ENCODE measurements around the gene SLC24A1. TPM values are rescaled to one million over a fixed set of nuclear protein-coding genes. Genes with fewer than 3 reads are reported as not detected.

Gene SLC24A1
- total RNA-seq, 1 experiment from 2014 or later: 3.0 TPM

DNA sequence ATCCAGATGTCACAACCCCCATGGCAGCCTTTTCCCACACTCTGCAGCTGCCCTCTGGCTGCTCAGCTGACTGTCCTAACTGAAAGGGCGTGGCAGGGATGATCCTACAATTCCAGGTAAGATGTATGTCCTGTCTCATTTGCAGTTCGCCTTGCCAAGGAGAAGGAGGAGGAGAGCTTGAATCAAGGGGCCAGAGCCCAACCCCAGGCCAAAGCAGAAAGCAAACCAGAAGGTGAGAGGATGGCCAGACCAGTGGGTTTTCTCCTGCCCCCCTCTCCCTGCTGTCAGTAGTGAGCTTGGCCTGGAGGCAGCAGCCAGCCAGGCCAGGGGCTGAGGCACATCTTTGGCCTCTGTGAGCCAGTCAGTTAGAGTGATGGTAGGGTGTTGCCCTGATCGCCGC lies 22.5 kb downstream of the SLC24A1 start:
- Histone ChIP-seq H3K9me3 (ENCODE audit: low read length) (no peaks in the 10 kb centered on the region), H2AFZ (ENCODE audit: low read length) (no peak overlapping the region), H3F3A (ENCODE audit: low read length, unreplicated experiment) (no peaks in the 10 kb centered on the region), H4K20me1 (ENCODE audit: low read length) (no peaks in the 10 kb centered on the region), H3K4me2 (ENCODE audit: low read length) (no peak overlapping the region), H3K4me1 (ENCODE audit: insufficient read depth, low read length) (no peaks in the 10 kb centered on the region), H3K9me2 (replicated peaks; ENCODE audit: low read length) (no peaks in the 10 kb centered on the region), H3K9ac (ENCODE audit: low read length) (no peak overlapping the region), H3K27ac (ENCODE audit: low read length) (no peak overlapping the region), H3K79me2 (ENCODE audit: low read length) (no peaks in the 10 kb centered on the region), H3K36me3 (ENCODE audit: low read depth, low read length) (no peaks in the 10 kb centered on the region), H3K4me3 (ENCODE audit: low read length) (no peak overlapping the region), H3K27me3 (ENCODE audit: low read length) (no peaks in the 10 kb centered on the region)
- DNase-seq: no peak
- intact Hi-C loops (cut with micrococcal nuclease): no loop called here
- POLR2A ChIA-PET (ENCODE audit: unreplicated experiment): no interaction called here
- no peak for ATAC-seq
- CTCF ChIA-PET: no interaction called here
- no peak for TF ChIP-seq EZH2 (IDR thresholded peaks at IDR 0.05; ENCODE audit: low read length, unreplicated experiment)
- BruUV-seq (replicated peaks): no TSS peak

DNA sequence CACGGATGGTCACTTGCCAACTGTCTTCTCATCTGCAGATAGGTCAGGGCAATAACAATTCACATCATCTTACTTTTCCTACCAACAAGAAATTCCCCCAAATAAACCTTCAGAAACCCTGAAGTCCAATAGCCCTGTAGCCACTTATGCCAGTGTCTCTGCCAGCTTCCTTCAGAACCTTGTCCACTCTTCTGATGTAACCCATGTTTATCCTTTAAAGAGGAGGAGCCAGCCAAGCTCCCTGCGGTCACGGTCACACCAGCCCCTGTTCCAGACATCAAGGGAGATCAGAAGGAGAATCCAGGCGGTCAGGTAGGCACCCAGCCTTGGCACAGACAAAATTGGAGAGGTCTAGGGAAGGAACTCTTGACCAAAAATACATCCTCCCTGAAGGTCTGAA lies 23.7 kb downstream of the SLC24A1 start:
- Histone ChIP-seq H3K36me3 (ENCODE audit: low read depth, low read length) (no peaks in the 10 kb centered on the region), H2AFZ (ENCODE audit: low read length) (no peak overlapping the region), H3K4me2 (ENCODE audit: low read length) (no peak overlapping the region), H3K4me3 (ENCODE audit: low read length) (no peak overlapping the region), H3K4me1 (ENCODE audit: insufficient read depth, low read length) (no peaks in the 10 kb centered on the region), H3K79me2 (ENCODE audit: low read length) (no peaks in the 10 kb centered on the region), H3K9me3 (ENCODE audit: low read length) (no peaks in the 10 kb centered on the region), H3K27ac (ENCODE audit: low read length) (no peak overlapping the region), H3K9me2 (replicated peaks; ENCODE audit: low read length) (no peaks in the 10 kb centered on the region), H3K27me3 (ENCODE audit: low read length) (no peaks in the 10 kb centered on the region), H4K20me1 (ENCODE audit: low read length) (no peaks in the 10 kb centered on the region), H3F3A (ENCODE audit: low read length, unreplicated experiment) (no peaks in the 10 kb centered on the region), H3K9ac (ENCODE audit: low read length) (no peak overlapping the region)
- ChIA-PET CTCF (no interaction called here), POLR2A (ENCODE audit: unreplicated experiment) (no interaction called here)
- ATAC-seq (no peak), DNase-seq (no peak)
- TF ChIP-seq EZH2phosphoT487 (IDR thresholded peaks at IDR 0.05; ENCODE audit: borderline replicate concordance, low read length) (no peak), EZH2 (IDR thresholded peaks at IDR 0.05; ENCODE audit: low read length, unreplicated experiment) (no peak)
- TF ChIP-seq, protein P1, sequence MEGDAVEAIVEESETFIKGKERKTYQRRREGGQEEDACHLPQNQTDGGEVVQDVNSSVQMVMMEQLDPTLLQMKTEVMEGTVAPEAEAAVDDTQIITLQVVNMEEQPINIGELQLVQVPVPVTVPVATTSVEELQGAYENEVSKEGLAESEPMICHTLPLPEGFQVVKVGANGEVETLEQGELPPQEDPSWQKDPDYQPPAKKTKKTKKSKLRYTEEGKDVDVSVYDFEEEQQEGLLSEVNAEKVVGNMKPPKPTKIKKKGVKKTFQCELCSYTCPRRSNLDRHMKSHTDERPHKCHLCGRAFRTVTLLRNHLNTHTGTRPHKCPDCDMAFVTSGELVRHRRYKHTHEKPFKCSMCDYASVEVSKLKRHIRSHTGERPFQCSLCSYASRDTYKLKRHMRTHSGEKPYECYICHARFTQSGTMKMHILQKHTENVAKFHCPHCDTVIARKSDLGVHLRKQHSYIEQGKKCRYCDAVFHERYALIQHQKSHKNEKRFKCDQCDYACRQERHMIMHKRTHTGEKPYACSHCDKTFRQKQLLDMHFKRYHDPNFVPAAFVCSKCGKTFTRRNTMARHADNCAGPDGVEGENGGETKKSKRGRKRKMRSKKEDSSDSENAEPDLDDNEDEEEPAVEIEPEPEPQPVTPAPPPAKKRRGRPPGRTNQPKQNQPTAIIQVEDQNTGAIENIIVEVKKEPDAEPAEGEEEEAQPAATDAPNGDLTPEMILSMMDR (conservative IDR thresholded peaks at IDR 0.05; ENCODE audit: low read depth, low read length): no peak
- intact Hi-C loops (cut with micrococcal nuclease): no loop called here
- BruUV-seq (replicated peaks): no TSS peak

DNA sequence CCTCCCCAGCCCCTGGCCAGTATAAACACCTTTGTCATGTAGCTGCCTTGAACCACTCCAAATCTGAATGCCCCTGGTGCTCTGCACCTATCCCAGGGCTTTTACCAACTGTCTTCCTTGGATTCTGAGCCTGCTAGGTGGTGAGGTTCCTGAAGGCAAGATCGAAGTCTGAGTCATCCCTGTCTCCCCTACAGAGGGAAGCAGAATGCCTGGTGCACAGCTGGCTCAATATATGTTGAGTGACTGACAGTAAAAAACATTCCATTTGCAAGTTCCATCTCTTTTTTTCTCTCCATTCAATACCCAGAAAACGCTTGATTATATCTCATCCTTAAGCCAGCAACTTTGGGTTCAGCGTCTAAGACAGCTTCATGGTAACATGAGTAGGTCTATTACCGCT lies 24.7 kb downstream of the SLC24A1 start:
- TF ChIP-seq, protein P1 (conservative IDR thresholded peaks at IDR 0.05; ENCODE audit: low read depth, low read length): no peak
- no peak for TF ChIP-seq EZH2 (IDR thresholded peaks at IDR 0.05; ENCODE audit: low read length, unreplicated experiment)
- no peak for TF ChIP-seq EZH2phosphoT487 (IDR thresholded peaks at IDR 0.05; ENCODE audit: borderline replicate concordance, low read length)
- ATAC-seq (no peak), DNase-seq (no peak)
- Histone ChIP-seq H3K79me2 (ENCODE audit: low read length) (no peaks in the 10 kb centered on the region), H3K27me3 (ENCODE audit: low read length) (no peaks in the 10 kb centered on the region), H3K9me2 (replicated peaks; ENCODE audit: low read length) (no peaks in the 10 kb centered on the region), H3K4me3 (ENCODE audit: low read length) (no peak overlapping the region), H3K36me3 (ENCODE audit: low read depth, low read length) (no peaks in the 10 kb centered on the region), H3K4me2 (ENCODE audit: low read length) (no peak overlapping the region), H3K4me1 (ENCODE audit: insufficient read depth, low read length) (no peaks in the 10 kb centered on the region), H3K9me3 (ENCODE audit: low read length) (no peaks in the 10 kb centered on the region), H4K20me1 (ENCODE audit: low read length) (no peaks in the 10 kb centered on the region), H2AFZ (ENCODE audit: low read length) (no peak overlapping the region), H3F3A (ENCODE audit: low read length, unreplicated experiment) (no peaks in the 10 kb centered on the region), H3K9ac (ENCODE audit: low read length) (no peak overlapping the region), H3K27ac (ENCODE audit: low read length) (no peak overlapping the region)
- no TSS peak for BruUV-seq (replicated peaks)
- POLR2A ChIA-PET (ENCODE audit: unreplicated experiment): no interaction called here
- intact Hi-C loops (cut with micrococcal nuclease): no loop called here
- CTCF ChIA-PET: interaction anchor here (0.8 kb wide), 1 partner anchor 186 kb away, joined by 3 read pairs; no protein-coding TSS in a partner anchor

All from PC-3 (cell line).